SU-DHL-6 (cell line): ENCODE measurements around the gene HELT.

Experiments used
- CTCF ChIP-seq: fragments of 200-600 bp; sonication (generic); IDR thresholded peaks from one replicate; pipeline ENCODE4 v1.5.1; 2017; ENCODE audit warnings: antibody characterized with exemption, mild to moderate bottlenecking, low read length, moderate library complexity; ENCODE audit not compliant: insufficient read depth, poor library complexity, severe bottlenecking
- EZH2phosphoT487 ChIP-seq: fragments of 200-600 bp; sonication (generic), shearing (Covaris generic); conservative IDR thresholded peaks from 2 replicates; pipeline ENCODE4 v1.6.1; 2018; ENCODE audit warnings: mild to moderate bottlenecking, antibody characterized with exemption, low read length, moderate library complexity, mixed read lengths

GRCh38 chr4:185016101-185016940 is 2.0 kb upstream of the HELT start:
- no peak for TF ChIP-seq CTCF
- no peak for TF ChIP-seq EZH2phosphoT487
